IMR-90 (cell line): ENCODE measurements around the gene GALR2. TPM values are rescaled to one million over a fixed set of nuclear protein-coding genes. Genes with fewer than 3 reads are reported as not detected.

ENCODE experiments used
- ATAC-seq: fragments of 200-7000 bp; cut with Tn5 transposase; 2 replicates; pipeline ENCODE4 v1.9.1; 2020; ENCODE audit warnings: low read depth, mild to moderate bottlenecking, moderate library complexity
- BruUV-seq: library from RNA; stranded (reverse); fragments of 400-500 nt; replicated peaks from 2 replicates; lab custom pipeline; 2021; lab: Mats Ljungman, UMichigan
- CTCF ChIA-PET: fragments of 300-600 bp; formaldehyde crosslinking; extraction: SDS; loops from one replicate; lab custom pipeline; 2021; ENCODE audit warnings: antibody characterized with exemption; lab: Yijun Ruan, JAX
- POLR2A ChIA-PET: fragments of 300-600 bp; sonication (Branson Sonifier 250); formaldehyde crosslinking; loops from one replicate; lab custom pipeline; 2022; ENCODE audit warnings: antibody characterized with exemption; ENCODE audit not compliant: unreplicated experiment; lab: Charles Lee
- DNase-seq: peaks from one replicate; pipeline ENCODE4 v3.0.0; 2013
- H2AFZ ChIP-seq: replicated peaks from 2 replicates; pipeline ENCODE3; 2013; ENCODE audit warnings: low read length, mild to moderate bottlenecking; ENCODE audit not compliant: poor library complexity
- H2AK5ac ChIP-seq: 2 replicates; pipeline ENCODE4 v1.6.1; 2013; ENCODE audit warnings: low read depth, low read length, inconsistent platforms
- H2AK9ac ChIP-seq: replicated peaks from 2 replicates; pipeline ENCODE3; 2013; ENCODE audit warnings: mild to moderate bottlenecking, low read depth, low read length, moderate library complexity; ENCODE audit not compliant: poor library complexity
- H2BK120ac ChIP-seq: 2 replicates; pipeline ENCODE4 v1.6.1; 2013; ENCODE audit warnings: low read depth, low read length, inconsistent platforms
- H2BK15ac ChIP-seq: 3 replicates; pipeline ENCODE4 v1.6.1; 2013; ENCODE audit warnings: low read depth, low read length, inconsistent platforms
- H2BK20ac ChIP-seq: 2 replicates; pipeline ENCODE4 v1.6.1; 2013; ENCODE audit warnings: low read depth, mild to moderate bottlenecking, inconsistent platforms, low read length, moderate library complexity
- H2BK5ac ChIP-seq: 2 replicates; pipeline ENCODE4 v1.6.1; 2013; ENCODE audit warnings: mild to moderate bottlenecking, low read depth, low read length, inconsistent platforms; ENCODE audit not compliant: poor library complexity, severe bottlenecking
- H3K14ac ChIP-seq: replicated peaks from 2 replicates; pipeline ENCODE4 v1.6.1; 2013; ENCODE audit warnings: low read depth, low read length, inconsistent platforms
- H3K18ac ChIP-seq: 2 replicates; pipeline ENCODE4 v1.6.1; 2013; ENCODE audit warnings: low read depth, low read length, control low read depth
- H3K23ac ChIP-seq: 2 replicates; pipeline ENCODE4 v1.6.1; 2013; ENCODE audit warnings: low read depth, low read length, inconsistent platforms
- H3K27ac ChIP-seq: 2 replicates; pipeline ENCODE4 v1.5.1; 2013; ENCODE audit warnings: mild to moderate bottlenecking, control low read depth, low read length; ENCODE audit not compliant: insufficient read depth
- H3K27me3 ChIP-seq: 2 replicates; pipeline ENCODE4 v1.6.1; 2013; ENCODE audit warnings: low read length; ENCODE audit not compliant: control insufficient read depth, insufficient read depth
- H3K36me3 ChIP-seq: 2 replicates; pipeline ENCODE4 v1.6.1; 2013; ENCODE audit warnings: low read length, mixed read lengths; ENCODE audit not compliant: control insufficient read depth, insufficient read depth
- H3K4ac ChIP-seq: 2 replicates; pipeline ENCODE4 v1.6.1; 2013; ENCODE audit warnings: low read depth, low read length, inconsistent platforms
- H3K4me1 ChIP-seq: 2 replicates; pipeline ENCODE4 v1.6.1; 2013; ENCODE audit warnings: low read length, mixed read lengths; ENCODE audit not compliant: control insufficient read depth, insufficient read depth
- H3K4me2 ChIP-seq: 2 replicates; pipeline ENCODE4 v1.6.1; 2013; ENCODE audit warnings: low read depth, mild to moderate bottlenecking, control low read depth, low read length, moderate library complexity
- H3K4me3 ChIP-seq: 2 replicates; pipeline ENCODE4 v1.5.1; 2013; ENCODE audit warnings: low read depth, mild to moderate bottlenecking, control low read depth, low read length, moderate library complexity; ENCODE audit not compliant: insufficient read depth
- H3K56ac ChIP-seq: 2 replicates; pipeline ENCODE4 v1.6.1; 2013; ENCODE audit warnings: low read length, inconsistent platforms; ENCODE audit not compliant: insufficient read depth; ENCODE audit errors: extremely low read depth
- H3K79me1 ChIP-seq, 2 experiments: 2 replicates each; pipeline ENCODE4 v1.6.1; 2013; ENCODE audit warnings: low read length in 2 of 2, inconsistent platforms in 1 of 2, low read depth in 1 of 2
- H3K9ac ChIP-seq: 2 replicates; pipeline ENCODE4 v1.6.1; 2013; ENCODE audit warnings: low read depth, low read length, control low read depth
- H3K9me1 ChIP-seq: 2 replicates; pipeline ENCODE4 v1.6.1; 2013; ENCODE audit warnings: low read length, inconsistent platforms; ENCODE audit not compliant: insufficient read depth
- H3K9me3 ChIP-seq: 2 replicates; pipeline ENCODE4 v1.6.1; 2013; ENCODE audit warnings: low read length; ENCODE audit not compliant: control insufficient read depth, insufficient read depth
- H4K20me1 ChIP-seq: 2 replicates; pipeline ENCODE4 v1.6.1; 2013; ENCODE audit warnings: low read length, inconsistent platforms; ENCODE audit not compliant: insufficient read depth
- H4K5ac ChIP-seq: 2 replicates; pipeline ENCODE4 v1.6.1; 2013; ENCODE audit warnings: mild to moderate bottlenecking, low read depth, low read length, control low read depth
- H4K8ac ChIP-seq, 2 experiments: 2 replicates each; pipeline ENCODE4 v1.6.1; 2013; ENCODE audit warnings: low read depth in 2 of 2, low read length in 2 of 2, control low read depth in 1 of 2, inconsistent platforms in 1 of 2
- H4K91ac ChIP-seq: 2 replicates; pipeline ENCODE4 v1.6.1; 2013; ENCODE audit warnings: low read depth, low read length, inconsistent platforms; ENCODE audit not compliant: insufficient read depth
- BHLHE40 ChIP-seq: fragments of 150-350 bp; IDR thresholded peaks from 2 replicates; pipeline ENCODE4 v1.6.1; 2016; ENCODE audit warnings: mild to moderate bottlenecking, low read depth, low read length
- CEBPB ChIP-seq: IDR thresholded peaks from 2 replicates; pipeline ENCODE4 v1.6.1; 2012; ENCODE audit warnings: low read depth, low read length, improper control_type of control experiment
- CHD1 ChIP-seq: IDR thresholded peaks from 2 replicates; pipeline ENCODE4 v1.6.1; 2012; ENCODE audit warnings: low read depth, low read length, improper control_type of control experiment
- CTCF ChIP-seq: conservative IDR thresholded peaks from 2 replicates; pipeline ENCODE4 v1.5.1; 2012; ENCODE audit warnings: mild to moderate bottlenecking, low read depth, low read length, improper control_type of control experiment
- ELK1 ChIP-seq: fragments of 150-350 bp; IDR thresholded peaks from 2 replicates; pipeline ENCODE4 v1.6.1; 2016; ENCODE audit warnings: low read depth, mild to moderate bottlenecking, low read length, moderate library complexity, borderline replicate concordance
- FOS ChIP-seq: fragments of 150-350 bp; IDR thresholded peaks from 2 replicates; pipeline ENCODE4 v1.6.1; 2016; ENCODE audit warnings: low read depth, low read length
- MAFK ChIP-seq: IDR thresholded peaks from 2 replicates; pipeline ENCODE4 v1.6.1; 2012; ENCODE audit warnings: low read depth, low read length, improper control_type of control experiment
- MAZ ChIP-seq: IDR thresholded peaks from 2 replicates; pipeline ENCODE4 v1.6.1; 2012; ENCODE audit warnings: low read depth, mild to moderate bottlenecking, low read length, improper control_type of control experiment, moderate library complexity, borderline replicate concordance
- MXI1 ChIP-seq: IDR thresholded peaks from 2 replicates; pipeline ENCODE4 v1.6.1; 2012; ENCODE audit warnings: low read depth, mild to moderate bottlenecking, low read length, moderate library complexity, borderline replicate concordance
- NFE2L2 ChIP-seq: fragments of 150-350 bp; IDR thresholded peaks from 2 replicates; pipeline ENCODE4 v1.6.1; 2016; ENCODE audit warnings: low read depth, mild to moderate bottlenecking, low read length
- POLR2A ChIP-seq: IDR thresholded peaks from 2 replicates; pipeline ENCODE4 v1.6.1; 2012; ENCODE audit warnings: mild to moderate bottlenecking, low read depth, low read length
- RAD21 ChIP-seq: IDR thresholded peaks from 2 replicates; pipeline ENCODE4 v1.6.1; 2012; ENCODE audit warnings: low read length, improper control_type of control experiment
- RCOR1 ChIP-seq: IDR thresholded peaks from 2 replicates; pipeline ENCODE4 v1.6.1; 2012; ENCODE audit warnings: mild to moderate bottlenecking, low read length, improper control_type of control experiment; ENCODE audit not compliant: insufficient replicate concordance
- RFX5 ChIP-seq: IDR thresholded peaks from 2 replicates; pipeline ENCODE4 v1.8.0; 2012; ENCODE audit warnings: low read depth, mild to moderate bottlenecking, low read length, moderate library complexity
- SMC3 ChIP-seq: fragments of 150-350 bp; IDR thresholded peaks from 2 replicates; pipeline ENCODE4 v1.6.1; 2016; ENCODE audit warnings: low read depth, mild to moderate bottlenecking, antibody characterized with exemption, low read length, moderate library complexity
- USF2 ChIP-seq: fragments of 150-350 bp; IDR thresholded peaks from 2 replicates; pipeline ENCODE4 v1.6.1; 2017; ENCODE audit warnings: mild to moderate bottlenecking, antibody characterized with exemption, low read length, low read depth
- WGBS, 2 experiments: methylation state at CpG; one replicate each; pipeline versions ENCODE4 v1.1.5 to v1.1.7; 2013; ENCODE audit warnings: missing lambda C conversion rate in 2 of 2; ENCODE audit not compliant: insufficient read length in 1 of 2; ENCODE audit errors: extremely low coverage in 2 of 2; 5-methylcytosine and 5-hydroxymethylcytosine counted together
- dilution Hi-C: fragments of 300-500 bp; cut with HindIII; formaldehyde crosslinking; loops from one replicate; pipeline ENCODE4 v1.14.3; 2018; ENCODE audit warnings: low sequenced_read_pairs; ENCODE audit not compliant: unreplicated experiment
- in situ Hi-C: fragments of 300-500 bp; cut with MboI; formaldehyde crosslinking; loops from 3 replicates; pipeline ENCODE4 v1.14.3; 2019; ENCODE audit warnings: low sequenced_read_pairs, inconsistent platforms, mixed read lengths
- intact Hi-C: fragments of 100-400 bp; cut with micrococcal nuclease; formaldehyde crosslinking; loops from 2 replicates; pipeline ENCODE4 v1.10.0; 2022
- polyA plus RNA-seq, 3 experiments: library from polyadenylated mRNA; depleted of rRNA; stranded (reverse); fragments of >200 nt; gene quantifications; 2 replicates each; pipeline ENCODE4 v1.2.3, GENCODE V29; 2012; ENCODE audit warnings: low replicate concordance in 1 of 3
- total RNA-seq: library from RNA; depleted of rRNA; stranded (reverse); fragments of >200 nt; gene quantifications from 2 replicates; pipeline ENCODE4 v1.2.3, GENCODE V29; 2012

The GALR2 gene
- total and polyA plus RNA-seq, 2 of the 4 experiments (the other 2 are of a cell fraction), result 0.07 TPM; not detected in 1

GRCh38 chr17:76076146-76076764, 1.7 kb downstream of the GALR2 start:
- DNase-seq (no peak), ATAC-seq (no peak)
- no peak overlapping the region for H3K56ac ChIP-seq
- TF ChIP-seq NFE2L2 (no peak), MXI1 (no peak), CEBPB (no peak), FOS (no peak), MAFK (no peak), USF2 (no peak), BHLHE40 (no peak), RAD21 (no peak), ELK1 (no peak), SMC3 (no peak), POLR2A (no peak), RCOR1 (no peak), CTCF (no peak), MAZ (no peak), CHD1 (no peak), RFX5 (no peak)
- intact Hi-C loops, result loop anchor here (10.0 kb wide), 1 partner anchor 171 kb away; the partner anchor contains the start of gene MRPL38
- no peak overlapping the region for H4K8ac ChIP-seq
- H2BK20ac ChIP-seq, result no peak overlapping the region
- no peak overlapping the region for H3K14ac ChIP-seq
- H3K4me2 ChIP-seq, result no peak overlapping the region
- H2BK15ac ChIP-seq, result no peak overlapping the region
- no peak overlapping the region for H3K18ac ChIP-seq
- ChIA-PET CTCF (no interaction called here), POLR2A (no interaction called here)
- H3K4ac ChIP-seq, result no peak overlapping the region
- dilution Hi-C loops, result no loop called here
- H3K4me3 ChIP-seq, result no peak overlapping the region
- peaks cover 0 to 14% of the 10 kb centered on the region in 2 experiments; a peak in 2 of 4 replicates for H3K79me1 ChIP-seq
- H3K27me3 ChIP-seq, result peaks cover 66% of the 10 kb centered on the region
- H3K23ac ChIP-seq, result no peak overlapping the region
- peak overlapping the region; percentile 46 for H2AFZ ChIP-seq
- peaks cover 14% of the 10 kb centered on the region for H4K20me1 ChIP-seq
- H4K5ac ChIP-seq, result no peak overlapping the region
- no peak overlapping the region for H3K27ac ChIP-seq
- no TSS peak for BruUV-seq
- H3K4me1 ChIP-seq, result peaks cover 3% of the 10 kb centered on the region; the same call in 1 of the 2 replicates
- no peak overlapping the region for H4K91ac ChIP-seq
- WGBS, 2 experiments, result 5% methylated on average over 31 of the region's 41 CpGs; no CpG with 5 or more reads in 1 of the 2 experiments
- no peak overlapping the region for H2BK120ac ChIP-seq
- H2AK9ac ChIP-seq, result no peak overlapping the region
- H3K9me3 ChIP-seq, result no peaks in the 10 kb centered on the region
- H3K36me3 ChIP-seq, result no peaks in the 10 kb centered on the region
- H3K9me1 ChIP-seq, result peaks cover 11% of the 10 kb centered on the region
- in situ Hi-C loops, result no loop called here
- H2BK5ac ChIP-seq, result no peak overlapping the region
- H3K9ac ChIP-seq, result no peak overlapping the region
- H2AK5ac ChIP-seq, result no peak overlapping the region
